T-helper 9 cell (primary cell): ENCODE data around the gene FAM20A.
"Not testable (repeated sequence)": the region's sequence is repeated elsewhere in the genome, so short reads cannot be mapped to it uniquely, and the experiment has no call there.

Experiments
- DNase-seq: peaks from one replicate; pipeline ENCODE4 v3.0.0-alpha.2; 2020

Gene FAM20A

GRCh38 chr17:68518063-68518815 is 82.9 kb downstream of the FAM20A start:
- DNase-seq: no peak

- DNase-seq: not testable (repeated sequence)
These were observed 83.6 kb downstream of the FAM20A start for GRCh38 chr17:68517605-68518004.

- no peak for DNase-seq
These were observed 84.4 kb downstream of the FAM20A start for GRCh38 chr17:68516732-68517131.

- no peak for DNase-seq
These were observed 86.1 kb downstream of the FAM20A start for GRCh38 chr17:68514831-68515635.

- no peak for DNase-seq
These were observed 87.2 kb downstream of the FAM20A start for GRCh38 chr17:68513932-68514331.

- no peak for DNase-seq
These were observed 88.2 kb downstream of the FAM20A start for GRCh38 chr17:68512960-68513474.

- DNase-seq: peak; percentile 91
These were observed 88.8 kb downstream of the FAM20A start, which contains the start of gene PRKAR1A for GRCh38 chr17:68512247-68512959. PRKAR1A (plus strand) TSS chr17:68512430; CDS start chr17:68515400, 2,970 bp downstream.

- DNase-seq: peak; percentile 66
These were observed 89.4 kb downstream of the FAM20A start for GRCh38 chr17:68511671-68512246.

- DNase-seq: no peak
These were observed 89.9 kb downstream of the FAM20A start for GRCh38 chr17:68511254-68511670.

GRCh38 chr17:68509141-68510057 is 91.8 kb downstream of the FAM20A start:
- DNase-seq: no peak

GRCh38 chr17:68507576-68507975 is 93.6 kb downstream of the FAM20A start:
- no peak for DNase-seq

- no peak for DNase-seq
These were observed 95.2 kb downstream of the FAM20A start for GRCh38 chr17:68505951-68506350.

- DNase-seq: no peak
These were observed 100.1 kb downstream of the FAM20A start for GRCh38 chr17:68501074-68501473.

- no peak for DNase-seq
These were observed 101.6 kb downstream of the FAM20A start for GRCh38 chr17:68499587-68499986.

GRCh38 chr17:68498479-68499326 is 102.5 kb downstream of the FAM20A start:
- no peak for DNase-seq

- no peak for DNase-seq
These were observed 103.3 kb downstream of the FAM20A start for GRCh38 chr17:68497885-68498319.

GRCh38 chr17:68495081-68495480 is 106.1 kb downstream of the FAM20A start:
- no peak for DNase-seq

- not testable (repeated sequence) for DNase-seq
These were observed 108.6 kb downstream of the FAM20A start for GRCh38 chr17:68492394-68493054.

GRCh38 chr17:68491381-68492231 is 109.6 kb downstream of the FAM20A start:
- no peak for DNase-seq
